H1 (cell line): Measurements from ENCODE around the gene GRID2.

Source experiments
- EGR1 ChIP-seq: IDR thresholded peaks from 2 replicates; pipeline ENCODE4 v1.6.1; 2011; ENCODE audit warnings: low read depth, low read length, borderline replicate concordance
- GABPA ChIP-seq: IDR thresholded peaks from 2 replicates; pipeline ENCODE4 v1.6.1; 2011; ENCODE audit warnings: mild to moderate bottlenecking, low read length, moderate library complexity, borderline replicate concordance; ENCODE audit not compliant: insufficient read depth
- HDAC6 ChIP-seq: IDR thresholded peaks from one replicate; pipeline ENCODE4 v1.7.1; 2012; ENCODE audit warnings: low read depth, mild to moderate bottlenecking, inconsistent platforms, low read length, moderate library complexity
- JUN ChIP-seq: IDR thresholded peaks from 2 replicates; pipeline ENCODE4 v1.6.1; 2011; ENCODE audit warnings: low read depth, mild to moderate bottlenecking, improper control_type of control experiment, low read length
- KDM5A ChIP-seq: fragments of 200-600 bp; IDR thresholded peaks from 2 replicates; pipeline ENCODE4 v1.7.1; 2012; ENCODE audit warnings: mild to moderate bottlenecking, low read length, inconsistent platforms, mixed read lengths
- SAP30 ChIP-seq: fragments of 300-600 bp; sonication (generic); IDR thresholded peaks from 2 replicates; pipeline ENCODE4 v1.7.1; 2012; ENCODE audit warnings: low read length, moderate library complexity, mild to moderate bottlenecking, inconsistent platforms; ENCODE audit not compliant: insufficient read depth, insufficient replicate concordance
- ZNF274 ChIP-seq: IDR thresholded peaks from 2 replicates; pipeline ENCODE4 v1.7.0; 2012; ENCODE audit warnings: low read length, borderline replicate concordance; ENCODE audit errors: extremely low read depth
- TF ChIP-seq, protein P1 (sequence below), 3 experiments: IDR thresholded peaks; 1 replicate in 2 of 3; 2 replicates in 1 of 3; pipeline versions ENCODE4 v1.5.1 to v1.6.1; 2011; ENCODE audit warnings: low read length in 3 of 3, mild to moderate bottlenecking in 3 of 3, inconsistent platforms in 2 of 3, low read depth in 1 of 3, moderate library complexity in 1 of 3; ENCODE audit not compliant: insufficient read depth in 1 of 3; ENCODE audit errors: control extremely low read depth in 1 of 3
- TF ChIP-seq, protein P2 (sequence below): IDR thresholded peaks from 2 replicates; pipeline ENCODE4 v1.6.1; 2011; ENCODE audit warnings: low read length, improper control_type of control experiment
- TF ChIP-seq, protein P3 (sequence below): IDR thresholded peaks from 2 replicates; pipeline ENCODE4 v1.6.1; 2012; ENCODE audit warnings: inconsistent platforms

GRCh38 chr4:93337196-93337595 lies 1033.4 kb downstream of the GRID2 start:
- TF ChIP-seq JUN (no peak), ZNF274 (no peak), SAP30 (no peak), GABPA (no peak), KDM5A (no peak), EGR1 (no peak), HDAC6 (no peak)
- TF ChIP-seq, protein P1, sequence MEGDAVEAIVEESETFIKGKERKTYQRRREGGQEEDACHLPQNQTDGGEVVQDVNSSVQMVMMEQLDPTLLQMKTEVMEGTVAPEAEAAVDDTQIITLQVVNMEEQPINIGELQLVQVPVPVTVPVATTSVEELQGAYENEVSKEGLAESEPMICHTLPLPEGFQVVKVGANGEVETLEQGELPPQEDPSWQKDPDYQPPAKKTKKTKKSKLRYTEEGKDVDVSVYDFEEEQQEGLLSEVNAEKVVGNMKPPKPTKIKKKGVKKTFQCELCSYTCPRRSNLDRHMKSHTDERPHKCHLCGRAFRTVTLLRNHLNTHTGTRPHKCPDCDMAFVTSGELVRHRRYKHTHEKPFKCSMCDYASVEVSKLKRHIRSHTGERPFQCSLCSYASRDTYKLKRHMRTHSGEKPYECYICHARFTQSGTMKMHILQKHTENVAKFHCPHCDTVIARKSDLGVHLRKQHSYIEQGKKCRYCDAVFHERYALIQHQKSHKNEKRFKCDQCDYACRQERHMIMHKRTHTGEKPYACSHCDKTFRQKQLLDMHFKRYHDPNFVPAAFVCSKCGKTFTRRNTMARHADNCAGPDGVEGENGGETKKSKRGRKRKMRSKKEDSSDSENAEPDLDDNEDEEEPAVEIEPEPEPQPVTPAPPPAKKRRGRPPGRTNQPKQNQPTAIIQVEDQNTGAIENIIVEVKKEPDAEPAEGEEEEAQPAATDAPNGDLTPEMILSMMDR (IDR thresholded peaks at IDR 0.05; ENCODE audit: control extremely low read depth in 1 of 3, insufficient read depth in 1 of 3, low read depth in 1 of 3, low read length in 3 of 3), result peak in 2 of 3 experiments; percentile 4 to 14; a peak in 2 of 4 replicates
- TF ChIP-seq, protein P2, sequence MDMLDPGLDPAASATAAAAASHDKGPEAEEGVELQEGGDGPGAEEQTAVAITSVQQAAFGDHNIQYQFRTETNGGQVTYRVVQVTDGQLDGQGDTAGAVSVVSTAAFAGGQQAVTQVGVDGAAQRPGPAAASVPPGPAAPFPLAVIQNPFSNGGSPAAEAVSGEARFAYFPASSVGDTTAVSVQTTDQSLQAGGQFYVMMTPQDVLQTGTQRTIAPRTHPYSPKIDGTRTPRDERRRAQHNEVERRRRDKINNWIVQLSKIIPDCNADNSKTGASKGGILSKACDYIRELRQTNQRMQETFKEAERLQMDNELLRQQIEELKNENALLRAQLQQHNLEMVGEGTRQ, result no peak
- TF ChIP-seq, protein P3, sequence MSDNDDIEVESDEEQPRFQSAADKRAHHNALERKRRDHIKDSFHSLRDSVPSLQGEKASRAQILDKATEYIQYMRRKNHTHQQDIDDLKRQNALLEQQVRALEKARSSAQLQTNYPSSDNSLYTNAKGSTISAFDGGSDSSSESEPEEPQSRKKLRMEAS, result no peak
